ENCODE data around the gene SDHAF2.
"Not testable (repeated sequence)": the region's sequence is repeated elsewhere in the genome, so short reads cannot be mapped to it uniquely, and the experiment has no call there.

SDHAF2 gene

DNA sequence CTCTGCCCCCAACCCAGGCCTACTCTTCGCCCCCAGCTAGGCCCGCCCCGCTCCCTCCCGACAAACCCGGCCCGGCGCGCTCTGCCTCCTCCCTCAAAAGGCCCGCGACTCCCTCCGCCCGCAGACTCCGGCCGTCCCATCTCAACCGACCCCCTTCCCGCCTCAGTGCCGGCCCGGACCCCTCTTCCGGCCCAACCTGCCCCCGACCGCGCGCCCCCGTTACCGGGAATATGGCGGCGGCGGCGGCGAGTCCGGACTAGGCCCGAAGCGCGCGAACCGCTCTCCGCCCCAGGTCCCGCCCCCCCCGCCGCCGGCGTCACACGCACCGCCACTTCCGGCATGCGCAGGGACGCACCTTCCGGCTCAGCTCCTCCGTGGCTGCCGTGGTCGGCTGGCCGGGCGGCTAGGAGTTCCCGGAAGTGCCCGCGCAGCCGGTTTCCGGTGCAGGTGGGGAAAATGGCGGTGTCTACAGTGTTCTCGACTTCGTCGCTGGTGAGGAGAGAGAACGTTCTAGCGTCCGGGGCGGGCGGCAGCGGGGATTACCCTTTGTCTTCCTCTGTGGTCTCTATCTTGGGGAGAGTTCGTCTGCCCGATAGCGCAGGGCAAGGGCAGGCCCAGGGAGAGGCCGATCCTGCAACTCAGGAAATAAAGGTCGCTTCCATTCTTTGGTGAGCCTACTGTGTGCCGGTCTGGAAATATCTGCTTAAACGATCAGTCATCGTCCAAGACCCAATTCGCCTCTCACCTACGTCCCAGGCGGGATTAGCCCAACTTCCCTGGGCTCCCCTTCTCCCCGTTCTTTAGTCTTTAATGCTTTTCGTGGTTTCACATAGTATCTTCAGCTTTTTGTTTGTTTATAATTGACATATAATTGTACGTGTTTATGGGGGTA lies at the start of gene SDHAF2, which contains the start of gene CPSF7:
SDHAF2 (plus strand) TSS at position 434 of the 892 bp plus-strand sequence; CDS start at position 457, 23 bp downstream.
CPSF7 (minus strand) TSS at position 285 of the 892 bp plus-strand sequence. CDS start 740 bp downstream, outside the sequence.
- DNase-seq (ENCODE audit: low spot score) = peak; percentile 95

GRCh38 chr11:61380884-61381283 lies 49.0 kb upstream of the SDHAF2 start:
- DNase-seq (ENCODE audit: low spot score) = no peak

GRCh38 chr11:61383859-61384258 lies 46.1 kb upstream of the SDHAF2 start:
- not testable (repeated sequence) for DNase-seq (ENCODE audit: low spot score)

- DNase-seq (ENCODE audit: low spot score) = no peak
These were observed 45.4 kb upstream of the SDHAF2 start for GRCh38 chr11:61384271-61385242.

DNA sequence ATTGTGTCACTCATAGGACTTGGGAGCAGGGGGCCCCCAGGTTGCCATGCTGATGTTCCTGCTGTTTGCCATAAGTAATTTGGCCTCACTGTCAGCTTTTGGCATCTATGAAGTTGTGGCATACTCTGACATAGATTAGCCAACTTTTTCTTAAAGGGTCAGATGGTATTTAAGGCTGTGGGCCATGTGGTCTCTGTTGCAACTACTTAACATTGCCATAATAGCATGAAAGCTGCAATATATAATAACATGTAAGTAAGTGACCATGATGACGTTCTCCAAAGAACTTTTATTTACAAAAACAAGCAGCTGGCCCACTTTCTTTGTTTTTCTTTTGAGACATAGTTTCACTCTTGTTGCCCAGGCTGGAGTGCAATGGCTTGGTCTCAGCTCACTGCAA lies 39.8 kb upstream of the SDHAF2 start:
- no peak for DNase-seq (ENCODE audit: low spot score)

GRCh38 chr11:61392981-61393595 lies 36.8 kb upstream of the SDHAF2 start:
- DNase-seq (ENCODE audit: low spot score) = peak; percentile 32

DNA sequence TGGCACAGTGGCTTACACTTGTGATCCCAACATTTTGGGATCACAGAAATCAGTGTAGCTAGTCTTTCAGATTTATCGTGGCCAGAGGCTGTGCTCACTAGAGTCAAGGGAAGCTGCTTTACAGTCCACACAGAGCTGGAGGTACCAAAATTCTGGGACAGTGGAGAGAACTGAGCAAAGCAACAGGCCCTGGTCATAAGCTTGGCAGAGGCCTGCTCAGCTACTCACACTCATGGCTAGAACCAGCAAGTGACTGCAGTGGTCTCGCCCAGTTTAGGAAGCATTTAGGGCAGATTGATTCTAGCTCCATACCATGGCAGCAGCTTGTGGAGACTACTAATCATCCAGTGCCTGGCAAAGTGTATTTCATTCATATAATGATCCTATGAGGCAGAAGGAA lies 28.8 kb upstream of the SDHAF2 start:
- no peak for DNase-seq (ENCODE audit: low spot score)

DNA sequence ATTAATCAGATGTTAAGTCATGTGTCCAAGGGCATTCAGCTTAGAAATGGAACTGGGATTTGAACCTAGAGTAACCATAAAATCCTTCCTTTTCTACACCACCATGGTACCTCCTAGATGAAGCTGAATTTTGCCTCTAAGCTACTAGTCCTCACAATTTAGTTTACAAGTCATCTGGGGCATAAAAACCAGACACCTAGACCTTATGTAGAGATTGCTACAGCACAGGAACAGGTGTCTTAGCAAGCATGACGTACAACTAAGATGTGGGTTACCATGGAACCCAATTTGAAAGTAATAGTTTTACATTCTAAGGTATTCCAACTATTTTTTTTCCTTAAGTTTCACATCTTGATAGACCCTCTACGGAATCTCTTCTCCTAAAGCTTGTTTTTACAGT lies 28.4 kb upstream of the SDHAF2 start:
- DNase-seq (ENCODE audit: low spot score) = no peak

DNA sequence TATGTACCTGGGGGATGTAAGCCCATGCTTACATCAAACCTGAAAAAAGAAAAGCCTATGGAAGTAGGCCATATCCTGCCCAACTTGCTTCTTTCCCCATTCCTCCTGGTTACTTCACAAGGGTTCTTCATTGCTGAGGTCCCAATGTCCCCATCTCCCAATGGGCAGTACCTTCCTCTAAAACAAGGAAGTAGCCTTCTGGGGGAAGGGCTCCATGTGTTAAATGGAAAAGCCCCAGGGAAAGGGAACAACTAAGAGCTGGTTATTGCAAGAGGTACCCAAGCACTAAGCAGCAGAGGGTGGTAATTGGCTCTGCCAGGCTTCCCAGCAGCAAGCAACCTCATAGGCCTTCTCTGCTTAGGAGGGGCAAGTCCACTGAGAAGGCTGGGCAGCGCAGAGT lies 26.3 kb upstream of the SDHAF2 start:
- no peak for DNase-seq (ENCODE audit: low spot score)

DNA sequence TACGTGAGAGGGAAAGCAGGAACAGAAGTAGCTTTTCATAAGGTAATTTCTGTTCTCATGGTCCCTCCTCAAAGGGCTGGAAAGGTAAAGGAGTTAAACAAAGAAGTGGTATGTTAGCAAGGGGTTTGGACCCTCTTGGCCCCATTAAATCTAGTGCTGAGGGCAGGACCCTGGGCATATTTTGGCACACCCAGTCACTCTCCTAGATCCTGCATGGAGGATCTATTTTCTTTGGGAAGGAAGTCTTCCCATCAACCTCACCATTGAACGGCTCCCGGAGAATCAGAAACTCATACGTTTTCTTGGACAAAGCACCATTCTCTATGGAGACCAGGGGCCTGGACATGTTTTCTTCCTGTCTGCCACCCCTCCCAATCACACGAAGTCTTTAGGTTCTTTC lies 25.8 kb upstream of the SDHAF2 start:
- no peak for DNase-seq (ENCODE audit: low spot score)

DNA sequence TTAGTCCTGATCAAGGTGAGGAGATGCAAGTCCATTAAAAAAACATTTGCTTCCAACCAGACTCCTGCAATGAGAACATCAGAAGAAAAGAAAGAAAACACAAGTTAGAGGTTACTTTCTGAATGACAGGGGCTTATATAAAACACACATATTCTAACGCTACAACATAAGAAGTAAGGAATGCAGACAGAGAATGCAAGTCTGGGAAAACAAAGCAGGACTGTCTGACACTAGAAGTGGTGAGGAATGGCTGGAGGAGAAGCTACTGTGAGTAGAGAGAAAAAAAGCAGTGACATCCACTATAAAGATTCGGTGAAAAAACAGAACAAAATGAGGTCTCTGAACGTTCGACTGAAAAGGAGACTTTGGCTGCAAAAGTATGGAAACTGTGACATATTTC lies 25.3 kb upstream of the SDHAF2 start:
- DNase-seq (ENCODE audit: low spot score) = no peak

DNA sequence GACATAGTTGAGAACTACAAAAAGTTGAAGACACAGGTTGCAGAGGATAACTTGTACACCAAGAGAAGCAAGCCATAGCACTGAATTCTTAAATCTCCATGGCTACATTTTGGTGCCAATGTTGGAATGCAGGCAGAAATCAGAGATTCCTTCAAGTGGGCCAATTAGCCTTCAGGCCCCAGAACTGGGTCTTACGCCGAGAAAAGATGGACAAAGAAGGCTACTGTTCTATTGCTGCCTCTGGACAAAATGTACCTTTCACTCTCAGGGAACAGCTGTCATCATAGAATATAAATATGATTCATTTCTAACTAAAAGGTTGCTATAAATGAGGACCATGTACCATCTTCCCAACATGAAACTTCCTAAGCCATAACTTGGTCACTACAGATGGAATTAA lies 23.9 kb upstream of the SDHAF2 start:
- no peak for DNase-seq (ENCODE audit: low spot score)

DNA sequence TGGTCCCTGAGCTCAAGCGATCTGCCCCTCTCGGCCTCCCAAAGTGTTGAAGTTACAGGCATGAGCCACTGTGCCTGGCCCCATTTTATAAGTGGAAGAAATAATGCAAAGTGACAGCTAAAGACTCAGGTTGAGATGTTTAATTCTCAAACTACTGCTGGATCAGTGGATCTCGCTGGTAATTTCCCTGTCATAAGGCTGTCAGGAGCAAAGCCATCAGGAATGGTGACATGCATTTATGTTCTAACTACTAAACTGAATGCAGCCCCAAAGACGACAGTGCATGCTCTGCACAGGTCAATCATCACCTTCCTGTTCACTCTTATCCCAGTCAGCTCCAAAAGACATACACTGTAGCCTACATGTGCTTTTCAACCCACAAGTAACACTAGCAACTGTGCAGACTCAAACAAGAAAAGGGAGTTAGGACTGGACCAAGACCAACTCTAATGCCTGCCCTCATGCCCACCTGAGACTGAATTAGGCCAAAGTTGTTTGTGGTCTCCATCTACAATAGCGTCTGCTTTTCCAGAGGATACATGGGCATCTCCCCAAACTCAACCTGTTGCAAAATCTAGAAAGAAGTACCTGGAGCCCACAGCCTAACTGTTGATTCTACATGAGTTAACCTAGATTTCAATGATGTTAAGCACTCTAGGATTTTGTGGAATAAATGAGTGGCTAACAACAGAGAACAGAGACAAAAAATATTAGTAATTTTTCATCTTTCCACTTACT lies 22.8 kb upstream of the SDHAF2 start:
- no peak for DNase-seq (ENCODE audit: low spot score)

GRCh38 chr11:61411589-61411988 lies 18.3 kb upstream of the SDHAF2 start:
- DNase-seq (ENCODE audit: low spot score) = no peak

- DNase-seq (ENCODE audit: low spot score) = no peak
These were observed 16.4 kb upstream of the SDHAF2 start for GRCh38 chr11:61413496-61413895.

- DNase-seq (ENCODE audit: low spot score) = no peak
These were observed 15.4 kb upstream of the SDHAF2 start for GRCh38 chr11:61414547-61414946.

- no peak for DNase-seq (ENCODE audit: low spot score)
These were observed 14.5 kb upstream of the SDHAF2 start for GRCh38 chr11:61415381-61415780.

GRCh38 chr11:61416941-61417340 lies 13.0 kb upstream of the SDHAF2 start:
- no peak for DNase-seq (ENCODE audit: low spot score)

- DNase-seq (ENCODE audit: low spot score) = no peak
These were observed 12.3 kb upstream of the SDHAF2 start for GRCh38 chr11:61417670-61418069.

- DNase-seq (ENCODE audit: low spot score) = no peak
These were observed 11.8 kb upstream of the SDHAF2 start for GRCh38 chr11:61418136-61418535.

GRCh38 chr11:61422226-61422625 lies 7.7 kb upstream of the SDHAF2 start:
- DNase-seq (ENCODE audit: low spot score) = no peak
